ENCODE measurements around the gene MRFAP1L1.
"Not testable (repeated sequence)": the region's sequence is repeated elsewhere in the genome, so short reads cannot be mapped to it uniquely, and the experiment has no call there.

MRFAP1L1 gene

GRCh38 chr4:6709230-6710114 is at the start of gene MRFAP1L1:
TSS of gene MRFAP1L1 (minus strand) at chr4:6709865. CDS start at chr4:6709629, 236 bp downstream.
- DNase-seq = peak; percentile 97

GRCh38 chr4:6758728-6759127 is 49.1 kb upstream of the MRFAP1L1 start:
- no peak for DNase-seq

- not testable (repeated sequence) for DNase-seq
Measured at GRCh38 chr4:6756345-6756744, 46.7 kb upstream of the MRFAP1L1 start.

GRCh38 chr4:6755088-6755753 is 45.6 kb upstream of the MRFAP1L1 start:
- no peak for DNase-seq

- DNase-seq = no peak
Measured at GRCh38 chr4:6754481-6755087, 44.9 kb upstream of the MRFAP1L1 start.

- no peak for DNase-seq
Measured at GRCh38 chr4:6753891-6754290, 44.2 kb upstream of the MRFAP1L1 start.

GRCh38 chr4:6753103-6753560 is 43.5 kb upstream of the MRFAP1L1 start:
- no peak for DNase-seq

GRCh38 chr4:6752486-6752829 is 42.8 kb upstream of the MRFAP1L1 start:
- DNase-seq = no peak

GRCh38 chr4:6751611-6752485 is 42.2 kb upstream of the MRFAP1L1 start:
- no peak for DNase-seq

- no peak for DNase-seq
Measured at GRCh38 chr4:6750286-6751221, 40.9 kb upstream of the MRFAP1L1 start.

- DNase-seq = no peak
Measured at GRCh38 chr4:6749340-6750171, 39.9 kb upstream of the MRFAP1L1 start.

GRCh38 chr4:6748286-6748685 is 38.6 kb upstream of the MRFAP1L1 start:
- DNase-seq = no peak

- DNase-seq = no peak
Measured at GRCh38 chr4:6747294-6748051, 37.8 kb upstream of the MRFAP1L1 start.

GRCh38 chr4:6746721-6747293 is 37.1 kb upstream of the MRFAP1L1 start:
- no peak for DNase-seq

GRCh38 chr4:6742989-6743388 is 33.3 kb upstream of the MRFAP1L1 start:
- no peak for DNase-seq

- DNase-seq = no peak
Measured at GRCh38 chr4:6742507-6742906, 32.8 kb upstream of the MRFAP1L1 start.

- no peak for DNase-seq
Measured at GRCh38 chr4:6740347-6740746, 30.7 kb upstream of the MRFAP1L1 start.

- no peak for DNase-seq
Measured at GRCh38 chr4:6739920-6740319, 30.3 kb upstream of the MRFAP1L1 start.

- no peak for DNase-seq
Measured at GRCh38 chr4:6734165-6734786, 24.6 kb upstream of the MRFAP1L1 start.

Data from activated CD8-positive, alpha-beta memory T cell treated with anti-CD3 and anti-CD28 coated beads, Interleukin-2, amount 50 U/mL, for 4 hours (primary cell).